A673 (cell line): ENCODE results near the gene UBXN7. TPM values are rescaled to one million over a fixed set of nuclear protein-coding genes. Genes with fewer than 3 reads are reported as not detected.

ENCODE experiments used
- BruUV-seq: library from RNA; stranded (reverse); fragments of 400-500 nt; replicated peaks from 2 replicates; lab custom pipeline; 2021; lab: Mats Ljungman, UMichigan
- CTCF ChIA-PET: fragments of 300-600 bp; sonication (Branson Sonifier 250); formaldehyde crosslinking; loops from one replicate; lab custom pipeline; 2022; ENCODE audit warnings: antibody characterized with exemption; lab: Charles Lee
- POLR2A ChIA-PET: fragments of 300-600 bp; sonication (Branson Sonifier 250); formaldehyde crosslinking; loops from one replicate; lab custom pipeline; 2022; ENCODE audit warnings: antibody characterized with exemption; ENCODE audit not compliant: low non-redundant PET; lab: Charles Lee
- DNase-seq: peaks from one replicate; pipeline ENCODE4 v3.0.0-alpha.2; 2015; ENCODE audit warnings: low spot score
- H3K27ac ChIP-seq: fragments of 200-600 bp; sonication (generic); 2 replicates; pipeline ENCODE4 v1.5.1; 2016; ENCODE audit warnings: mixed run types, low read depth, mild to moderate bottlenecking, mixed read lengths, antibody characterized with exemption, low read length; ENCODE audit not compliant: poor library complexity, severe bottlenecking
- H3K27me3 ChIP-seq: fragments of 200-600 bp; sonication (generic); replicated peaks from 2 replicates; pipeline ENCODE4 v1.6.1; 2017; ENCODE audit warnings: mixed run types, low read depth, mild to moderate bottlenecking, mixed read lengths, antibody characterized with exemption, low read length; ENCODE audit not compliant: insufficient read depth, poor library complexity
- H3K36me3 ChIP-seq: fragments of 200-600 bp; sonication (generic); 2 replicates; pipeline ENCODE4 v1.6.1; 2016; ENCODE audit warnings: mixed run types, mild to moderate bottlenecking, mixed read lengths, antibody characterized with exemption, low read length; ENCODE audit not compliant: insufficient read depth, poor library complexity, severe bottlenecking
- H3K4me1 ChIP-seq: fragments of 200-600 bp; sonication (generic); 2 replicates; pipeline ENCODE4 v1.6.1; 2017; ENCODE audit warnings: mixed run types, mild to moderate bottlenecking, mixed read lengths, antibody characterized with exemption, low read length; ENCODE audit not compliant: insufficient read depth, poor library complexity, severe bottlenecking
- H3K4me3 ChIP-seq: fragments of 200-600 bp; sonication (generic); 2 replicates; pipeline ENCODE4 v1.5.1; 2016; ENCODE audit warnings: low read depth, mixed run types, mild to moderate bottlenecking, mixed read lengths, low read length; ENCODE audit not compliant: poor library complexity, severe bottlenecking
- H3K9me3 ChIP-seq: fragments of 200-600 bp; sonication (generic); 2 replicates; pipeline ENCODE4 v1.6.1; 2016; ENCODE audit warnings: mixed run types, low read depth, mild to moderate bottlenecking, mixed read lengths, antibody characterized with exemption, low read length; ENCODE audit not compliant: poor library complexity, severe bottlenecking
- EZH2 ChIP-seq: fragments of 200-600 bp; sonication (generic); IDR thresholded peaks from 2 replicates; pipeline ENCODE4 v1.6.1; 2017; ENCODE audit warnings: borderline replicate concordance, low read depth, mild to moderate bottlenecking, mixed read lengths, antibody characterized with exemption, low read length; ENCODE audit not compliant: poor library complexity, severe bottlenecking
- intact Hi-C: fragments of 100-400 bp; cut with micrococcal nuclease; formaldehyde crosslinking; loops from one replicate; pipeline ENCODE4 v1.10.0; 2022; ENCODE audit not compliant: unreplicated experiment
- total RNA-seq: library from RNA; stranded (reverse); gene quantifications from 2 replicates; pipeline ENCODE4 v1.2.3, GENCODE V29; 2021
- TF ChIP-seq, protein P1 (sequence below): fragments of 300-800, 200-600 bp; sonication (generic); conservative IDR thresholded peaks from 2 replicates; pipeline ENCODE4 v1.5.1; 2017; ENCODE audit warnings: low read depth, mild to moderate bottlenecking, antibody characterized with exemption, low read length, moderate library complexity, mixed read lengths

UBXN7 gene
- total RNA-seq, 1 experiment from 2014 or later = 94.2 TPM

DNA sequence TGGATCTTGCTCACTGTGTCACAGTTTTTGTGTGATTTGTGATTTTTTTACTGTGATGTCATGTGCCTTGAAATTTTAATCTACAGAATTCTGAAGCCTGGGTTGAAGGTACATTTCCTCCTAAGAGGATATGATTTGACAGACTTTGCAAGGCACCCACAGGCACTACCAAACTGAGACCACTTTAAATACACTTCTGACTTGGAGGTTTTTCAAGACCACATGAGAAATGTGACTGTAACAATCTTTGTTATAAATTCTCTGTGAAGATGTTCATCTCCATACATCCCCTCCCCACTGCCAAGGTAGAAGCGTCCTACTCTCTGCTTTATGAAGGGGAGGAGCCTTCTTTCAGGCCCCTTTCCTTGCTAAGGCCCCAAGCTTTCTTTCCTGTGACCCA is 22.8 kb downstream of the UBXN7 start:
- intact Hi-C loops = no loop called here
- no peaks in the 10 kb centered on the region for H3K27me3 ChIP-seq
- ChIA-PET POLR2A (no interaction called here), CTCF (no interaction called here)
- no peak for TF ChIP-seq EZH2
- TF ChIP-seq, protein P1, sequence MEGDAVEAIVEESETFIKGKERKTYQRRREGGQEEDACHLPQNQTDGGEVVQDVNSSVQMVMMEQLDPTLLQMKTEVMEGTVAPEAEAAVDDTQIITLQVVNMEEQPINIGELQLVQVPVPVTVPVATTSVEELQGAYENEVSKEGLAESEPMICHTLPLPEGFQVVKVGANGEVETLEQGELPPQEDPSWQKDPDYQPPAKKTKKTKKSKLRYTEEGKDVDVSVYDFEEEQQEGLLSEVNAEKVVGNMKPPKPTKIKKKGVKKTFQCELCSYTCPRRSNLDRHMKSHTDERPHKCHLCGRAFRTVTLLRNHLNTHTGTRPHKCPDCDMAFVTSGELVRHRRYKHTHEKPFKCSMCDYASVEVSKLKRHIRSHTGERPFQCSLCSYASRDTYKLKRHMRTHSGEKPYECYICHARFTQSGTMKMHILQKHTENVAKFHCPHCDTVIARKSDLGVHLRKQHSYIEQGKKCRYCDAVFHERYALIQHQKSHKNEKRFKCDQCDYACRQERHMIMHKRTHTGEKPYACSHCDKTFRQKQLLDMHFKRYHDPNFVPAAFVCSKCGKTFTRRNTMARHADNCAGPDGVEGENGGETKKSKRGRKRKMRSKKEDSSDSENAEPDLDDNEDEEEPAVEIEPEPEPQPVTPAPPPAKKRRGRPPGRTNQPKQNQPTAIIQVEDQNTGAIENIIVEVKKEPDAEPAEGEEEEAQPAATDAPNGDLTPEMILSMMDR = no peak
- DNase-seq = no peak
- H3K36me3 ChIP-seq = peaks cover 12% of the 10 kb centered on the region
- no TSS peak for BruUV-seq
- H3K4me3 ChIP-seq = no peak overlapping the region
- peaks cover 18% of the 10 kb centered on the region for H3K9me3 ChIP-seq
- peaks cover 7% of the 10 kb centered on the region for H3K4me1 ChIP-seq
- H3K27ac ChIP-seq = no peak overlapping the region

DNA sequence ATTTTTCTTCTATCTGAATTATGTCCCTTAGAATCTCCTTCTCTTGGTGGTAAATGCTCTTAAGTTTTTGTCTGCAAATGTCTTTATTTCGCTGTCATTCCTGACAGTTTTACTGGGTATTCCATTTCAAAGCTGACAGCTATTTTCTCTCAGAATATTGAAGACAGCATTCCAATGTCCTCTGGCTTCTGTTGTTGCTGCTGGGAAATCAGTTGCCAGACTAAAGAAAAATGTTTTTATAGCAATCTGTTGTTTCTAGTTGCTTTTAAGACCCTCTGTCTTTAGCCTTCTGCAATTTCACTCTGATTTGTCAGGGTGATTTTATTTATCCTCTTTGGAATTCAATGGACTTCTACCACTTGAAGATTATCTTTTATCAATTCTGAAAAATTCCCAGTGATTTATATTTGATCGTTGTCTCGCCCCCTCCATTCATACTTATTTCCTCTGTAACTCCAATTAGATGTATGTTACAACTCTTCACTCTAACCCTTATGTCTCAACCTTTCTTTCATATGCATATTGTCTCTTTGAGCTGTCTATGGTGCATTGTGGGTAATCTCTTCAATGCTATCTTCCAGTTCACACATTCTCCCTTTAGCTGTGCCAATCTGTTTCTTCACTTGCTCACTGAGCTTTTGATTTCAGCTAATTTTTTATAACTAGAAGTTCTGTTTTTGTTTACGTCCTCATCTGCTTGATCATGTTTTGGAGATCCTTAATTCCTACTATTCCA is 23.5 kb downstream of the UBXN7 start:
- TF ChIP-seq, protein P1 = no peak
- no peak for TF ChIP-seq EZH2
- intact Hi-C loops = no loop called here
- Histone ChIP-seq H3K4me1 (peaks cover 7% of the 10 kb centered on the region), H3K27ac (no peak overlapping the region), H3K9me3 (peaks cover 18% of the 10 kb centered on the region), H3K4me3 (no peak overlapping the region), H3K27me3 (no peaks in the 10 kb centered on the region), H3K36me3 (peaks cover 14% of the 10 kb centered on the region)
- DNase-seq = no peak
- ChIA-PET CTCF (no interaction called here), POLR2A (no interaction called here)
- no TSS peak for BruUV-seq

DNA sequence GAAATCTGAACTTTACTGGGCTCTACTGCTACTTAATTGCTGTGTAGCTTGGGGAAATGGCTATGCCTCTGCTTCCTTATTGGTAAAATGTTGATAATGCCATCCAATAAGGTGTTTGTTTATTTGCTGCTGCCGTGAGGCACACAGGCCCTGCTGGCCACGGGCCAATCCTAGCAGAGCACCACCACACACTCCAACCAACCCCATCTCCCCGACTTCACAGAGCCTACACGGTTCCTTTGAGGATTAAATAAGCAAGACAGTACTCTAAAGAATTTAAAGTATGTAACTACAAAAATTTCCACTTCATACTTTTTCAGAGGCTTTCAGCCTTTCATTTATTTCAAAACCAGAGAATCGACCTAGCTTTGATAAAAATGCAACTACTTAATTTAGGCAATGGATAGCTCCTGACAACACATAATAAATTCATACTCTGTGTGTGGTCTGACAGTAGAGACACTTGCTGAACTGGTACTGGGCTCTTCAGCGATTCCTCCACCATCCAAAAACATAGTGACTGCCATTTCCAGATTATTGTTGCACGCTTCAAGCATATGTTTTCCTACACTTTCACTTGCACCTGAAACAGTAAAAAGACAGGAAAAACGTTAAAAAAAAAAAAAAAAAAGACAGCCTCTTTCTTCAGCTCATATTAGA is 25.3 kb downstream of the UBXN7 start:
- CTCF ChIA-PET = no interaction called here
- peak; percentile 63 for DNase-seq
- BruUV-seq = no TSS peak
- Histone ChIP-seq H3K36me3 (peaks cover 22% of the 10 kb centered on the region), H3K27ac (no peak overlapping the region), H3K4me1 (peaks cover 7% of the 10 kb centered on the region), H3K27me3 (no peaks in the 10 kb centered on the region), H3K9me3 (peaks cover 18% of the 10 kb centered on the region), H3K4me3 (no peak overlapping the region)
- TF ChIP-seq, protein P1 = no peak
- TF ChIP-seq EZH2 = no peak
- intact Hi-C loops = no loop called here
- POLR2A ChIA-PET = no interaction called here
